ENCODE data around the gene OLFM1. TPM values are rescaled to one million over a fixed set of nuclear protein-coding genes. Genes with fewer than 3 reads are reported as not detected.

Gene OLFM1
- total RNA-seq, 2 experiments from 2014 or later: not detected

GRCh38 chr9:135088979-135089847 is 1.7 kb downstream of the OLFM1 start:
- CTCF ChIA-PET: no interaction called here
- H3K27me3 Mint-ChIP-seq (ENCODE audit: low read depth): peaks cover 36% of the 10 kb centered on the region
- no peak overlapping the region for H3K27ac Mint-ChIP-seq
- no peak overlapping the region for H3K4me3 Mint-ChIP-seq
- no peaks in the 10 kb centered on the region for H3K36me3 Mint-ChIP-seq (ENCODE audit: low read depth)
- H3K9me3 Mint-ChIP-seq (ENCODE audit: insufficient read depth): no peaks in the 10 kb centered on the region
- ATAC-seq: no peak
- no peak for DNase-seq
- peaks cover 3% of the 10 kb centered on the region for H3K4me1 Mint-ChIP-seq (ENCODE audit: low read depth)
- POLR2A ChIA-PET: no interaction called here

- CTCF ChIA-PET: no interaction called here
- H3K4me3 Mint-ChIP-seq: no peak overlapping the region
- peaks cover 3% of the 10 kb centered on the region for H3K4me1 Mint-ChIP-seq (ENCODE audit: low read depth)
- DNase-seq (no peak), ATAC-seq (no peak)
- H3K9me3 Mint-ChIP-seq (ENCODE audit: insufficient read depth): no peaks in the 10 kb centered on the region
- POLR2A ChIA-PET: no interaction called here
- peaks cover 37% of the 10 kb centered on the region for H3K27me3 Mint-ChIP-seq (ENCODE audit: low read depth)
- no peak overlapping the region for H3K27ac Mint-ChIP-seq
- H3K36me3 Mint-ChIP-seq (ENCODE audit: low read depth): no peaks in the 10 kb centered on the region
These were observed 2.6 kb downstream of the OLFM1 start for GRCh38 chr9:135090081-135090480.

DNA sequence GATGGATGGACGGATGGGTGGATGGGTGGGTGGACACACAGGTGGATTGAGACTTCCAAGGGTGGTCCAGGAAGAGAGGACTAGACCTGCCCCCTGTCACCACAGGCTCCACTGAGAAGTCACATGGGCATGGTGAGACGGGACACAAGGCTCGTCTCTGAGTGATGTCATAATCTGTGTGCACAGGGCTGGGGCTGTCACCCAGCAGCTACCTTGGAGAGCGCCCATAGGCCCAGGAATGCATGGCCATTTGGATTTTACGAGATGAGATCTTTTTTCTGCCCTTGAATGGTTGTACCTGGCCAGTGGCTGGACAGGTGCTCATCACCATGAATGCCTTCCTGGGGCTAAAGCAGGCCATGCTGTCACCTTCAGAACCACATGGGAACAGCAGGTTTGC is 3.1 kb downstream of the OLFM1 start:
- peaks cover 34% of the 10 kb centered on the region for H3K27me3 Mint-ChIP-seq (ENCODE audit: low read depth)
- no peaks in the 10 kb centered on the region for H3K36me3 Mint-ChIP-seq (ENCODE audit: low read depth)
- CTCF ChIA-PET: no interaction called here
- peaks cover 3% of the 10 kb centered on the region for H3K4me1 Mint-ChIP-seq (ENCODE audit: low read depth)
- H3K27ac Mint-ChIP-seq: no peak overlapping the region
- no peak overlapping the region for H3K4me3 Mint-ChIP-seq
- DNase-seq: no peak
- POLR2A ChIA-PET: no interaction called here
- H3K9me3 Mint-ChIP-seq (ENCODE audit: insufficient read depth): no peaks in the 10 kb centered on the region
- no peak for ATAC-seq

GRCh38 chr9:135091545-135091944 is 4.1 kb downstream of the OLFM1 start:
- Mint-ChIP-seq H3K4me3 (no peak overlapping the region), H3K4me1 (ENCODE audit: low read depth) (no peaks in the 10 kb centered on the region), H3K27ac (no peak overlapping the region), H3K36me3 (ENCODE audit: low read depth) (no peaks in the 10 kb centered on the region), H3K9me3 (ENCODE audit: insufficient read depth) (no peaks in the 10 kb centered on the region), H3K27me3 (ENCODE audit: low read depth) (peaks cover 25% of the 10 kb centered on the region)
- ATAC-seq (no peak), DNase-seq (no peak)
- CTCF ChIA-PET: no interaction called here
- POLR2A ChIA-PET: no interaction called here

GRCh38 chr9:135093111-135093510 is 5.6 kb downstream of the OLFM1 start:
- CTCF ChIA-PET: interaction anchor here (0.6 kb wide), 1 partner anchor 328 kb away, joined by 3 read pairs; no protein-coding TSS in a partner anchor

GRCh38 chr9:135093911-135094584 is 6.6 kb downstream of the OLFM1 start:
- no peaks in the 10 kb centered on the region for H3K36me3 Mint-ChIP-seq (ENCODE audit: low read depth)
- H3K4me1 Mint-ChIP-seq (ENCODE audit: low read depth): no peaks in the 10 kb centered on the region
- no peak overlapping the region for H3K4me3 Mint-ChIP-seq
- CTCF ChIA-PET: interaction anchor here (0.6 kb wide), 1 partner anchor 327 kb away, joined by 3 read pairs; no protein-coding TSS in a partner anchor
- POLR2A ChIA-PET: no interaction called here
- no peak for ATAC-seq
- DNase-seq: no peak
- peaks cover 26% of the 10 kb centered on the region for H3K27me3 Mint-ChIP-seq (ENCODE audit: low read depth)
- no peaks in the 10 kb centered on the region for H3K9me3 Mint-ChIP-seq (ENCODE audit: insufficient read depth)
- H3K27ac Mint-ChIP-seq: no peak overlapping the region

More at GRCh38 chr9:135093111-135093510, 5.6 kb downstream of the OLFM1 start:
- H3K9me3 Mint-ChIP-seq (ENCODE audit: insufficient read depth): no peaks in the 10 kb centered on the region
- peaks cover 24% of the 10 kb centered on the region for H3K27me3 Mint-ChIP-seq (ENCODE audit: low read depth)
- no peak overlapping the region for H3K27ac Mint-ChIP-seq
- POLR2A ChIA-PET: no interaction called here
- H3K4me3 Mint-ChIP-seq: no peak overlapping the region
- no peak for ATAC-seq
- H3K36me3 Mint-ChIP-seq (ENCODE audit: low read depth): no peaks in the 10 kb centered on the region
- no peak for DNase-seq
- no peaks in the 10 kb centered on the region for H3K4me1 Mint-ChIP-seq (ENCODE audit: low read depth)

DNA sequence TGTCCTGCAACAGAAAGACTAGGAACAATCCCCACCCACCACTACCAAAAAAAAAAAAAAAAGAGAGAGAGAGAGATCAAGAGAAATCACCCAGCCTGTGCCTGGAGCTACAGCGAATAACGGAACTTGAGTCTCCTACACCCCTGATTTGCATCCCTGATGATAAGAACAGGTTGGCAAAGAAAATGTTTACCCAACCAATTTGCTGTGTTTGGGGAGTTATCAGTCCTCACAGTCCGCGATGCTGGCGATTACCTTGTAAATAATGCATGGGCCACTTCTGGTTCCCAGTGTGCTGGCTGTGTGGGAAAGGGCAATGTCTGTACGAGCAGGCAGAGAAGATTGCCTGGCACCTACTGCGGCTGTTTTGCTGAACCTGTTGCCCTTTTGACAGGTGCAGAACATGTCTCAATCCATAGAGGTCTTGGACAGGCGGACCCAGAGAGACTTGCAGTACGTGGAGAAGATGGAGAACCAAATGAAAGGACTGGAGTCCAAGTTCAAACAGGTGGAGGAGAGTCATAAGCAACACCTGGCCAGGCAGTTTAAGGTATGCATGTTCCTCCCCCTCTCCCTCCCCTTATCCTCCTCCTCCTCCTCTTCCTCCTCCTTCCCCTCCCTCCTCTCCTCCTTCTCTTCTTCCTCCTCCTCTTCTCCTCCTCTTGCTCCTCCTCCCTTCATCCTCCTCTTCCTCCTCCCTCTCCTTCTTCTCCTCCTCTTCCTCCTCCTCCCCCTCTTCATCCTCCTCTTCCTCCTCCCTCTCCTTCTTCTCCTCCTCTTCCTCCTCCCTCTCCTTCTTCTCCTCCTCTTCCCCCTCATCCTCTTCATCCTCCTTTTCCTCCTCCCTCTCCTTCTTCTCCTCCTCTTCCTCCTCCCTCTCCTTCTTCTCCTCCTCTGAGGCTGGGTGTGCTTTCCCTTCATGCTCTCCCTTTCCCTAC is 8.3 kb downstream of the OLFM1 start:
- Mint-ChIP-seq H3K27me3 (ENCODE audit: low read depth) (peaks cover 14% of the 10 kb centered on the region), H3K4me3 (no peak overlapping the region), H3K27ac (no peak overlapping the region), H3K36me3 (ENCODE audit: low read depth) (no peaks in the 10 kb centered on the region), H3K9me3 (ENCODE audit: insufficient read depth) (no peaks in the 10 kb centered on the region), H3K4me1 (ENCODE audit: low read depth) (no peaks in the 10 kb centered on the region)
- POLR2A ChIA-PET: no interaction called here
- no peak for ATAC-seq
- CTCF ChIA-PET: no interaction called here
- DNase-seq: no peak

- no peaks in the 10 kb centered on the region for H3K36me3 Mint-ChIP-seq (ENCODE audit: low read depth)
- H3K4me3 Mint-ChIP-seq: no peak overlapping the region
- ChIA-PET POLR2A (no interaction called here), CTCF (no interaction called here)
- H3K27me3 Mint-ChIP-seq (ENCODE audit: low read depth): peaks cover 12% of the 10 kb centered on the region
- ATAC-seq (no peak), DNase-seq (no peak)
- no peak overlapping the region for H3K27ac Mint-ChIP-seq
- H3K9me3 Mint-ChIP-seq (ENCODE audit: insufficient read depth): no peaks in the 10 kb centered on the region
- H3K4me1 Mint-ChIP-seq (ENCODE audit: low read depth): no peaks in the 10 kb centered on the region
These were observed 9.0 kb downstream of the OLFM1 start for GRCh38 chr9:135096408-135096895.

- H3K27ac Mint-ChIP-seq: no peak overlapping the region
- no peak overlapping the region for H3K4me3 Mint-ChIP-seq
- ATAC-seq: peak; percentile 44
- H3K27me3 Mint-ChIP-seq (ENCODE audit: low read depth): peaks cover 10% of the 10 kb centered on the region
- no peaks in the 10 kb centered on the region for H3K9me3 Mint-ChIP-seq (ENCODE audit: insufficient read depth)
- DNase-seq: peak; percentile 42
- no peaks in the 10 kb centered on the region for H3K4me1 Mint-ChIP-seq (ENCODE audit: low read depth)
- CTCF ChIA-PET: interaction anchor here (1.1 kb wide), 1 partner anchor 314 kb away, joined by 3 read pairs; no protein-coding TSS in a partner anchor
- H3K36me3 Mint-ChIP-seq (ENCODE audit: low read depth): no peaks in the 10 kb centered on the region
- POLR2A ChIA-PET: no interaction called here
These were observed 11.1 kb downstream of the OLFM1 start for GRCh38 chr9:135098400-135099105.

DNA sequence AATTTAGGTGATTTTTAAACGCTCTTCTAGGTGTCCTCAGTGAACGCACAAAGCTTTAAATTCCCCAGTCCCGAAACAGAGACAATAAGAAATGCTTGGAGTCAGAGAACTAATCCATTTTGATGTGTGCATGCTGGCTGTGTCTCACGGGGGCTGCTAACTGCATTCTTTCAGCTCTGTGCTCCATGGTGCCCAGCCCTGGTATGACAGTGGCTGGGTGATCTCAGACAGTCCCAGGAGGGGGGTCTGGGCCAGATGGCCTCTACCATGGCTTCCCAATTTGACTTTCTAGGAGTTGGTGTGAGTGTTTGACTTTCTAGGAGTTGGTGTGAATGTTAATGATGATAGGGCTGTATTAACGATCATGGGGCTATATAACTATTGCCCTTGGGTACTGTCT is 12.1 kb downstream of the OLFM1 start:
- no peaks in the 10 kb centered on the region for H3K9me3 Mint-ChIP-seq (ENCODE audit: insufficient read depth)
- ATAC-seq: no peak
- DNase-seq: no peak
- no peaks in the 10 kb centered on the region for H3K4me1 Mint-ChIP-seq (ENCODE audit: low read depth)
- no peaks in the 10 kb centered on the region for H3K36me3 Mint-ChIP-seq (ENCODE audit: low read depth)
- POLR2A ChIA-PET: no interaction called here
- H3K27ac Mint-ChIP-seq: no peak overlapping the region
- H3K4me3 Mint-ChIP-seq: no peak overlapping the region
- CTCF ChIA-PET: no interaction called here
- H3K27me3 Mint-ChIP-seq (ENCODE audit: low read depth): peaks cover 9% of the 10 kb centered on the region

DNA sequence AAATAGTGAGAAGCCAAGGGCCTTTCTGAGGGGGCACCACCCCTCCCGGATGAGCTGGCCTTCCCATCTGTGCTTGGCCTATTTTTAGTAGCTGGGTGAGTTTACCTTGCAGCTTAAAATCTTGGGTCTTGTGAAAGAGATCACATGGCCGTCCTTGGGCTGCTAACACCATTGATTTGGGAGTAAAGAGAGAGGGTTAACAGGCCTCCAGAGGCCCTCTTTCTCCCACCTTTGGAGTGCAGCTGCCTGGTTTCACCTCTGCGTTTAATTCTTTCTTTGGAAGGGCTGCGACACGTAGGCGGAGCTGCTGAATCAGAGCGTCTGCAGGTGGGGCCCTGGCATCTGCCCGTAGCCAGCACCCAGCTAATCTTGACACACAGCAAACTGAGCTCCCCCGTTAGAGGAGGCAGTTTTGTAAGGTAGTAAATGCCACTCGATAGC is 12.8 kb downstream of the OLFM1 start:
- no peaks in the 10 kb centered on the region for H3K9me3 Mint-ChIP-seq (ENCODE audit: insufficient read depth)
- CTCF ChIA-PET: no interaction called here

More for the DNA sequence above, 12.8 kb downstream of the OLFM1 start:
- Mint-ChIP-seq H3K27me3 (ENCODE audit: low read depth) (peaks cover 9% of the 10 kb centered on the region), H3K4me1 (ENCODE audit: low read depth) (no peaks in the 10 kb centered on the region), H3K27ac (no peak overlapping the region), H3K4me3 (no peak overlapping the region), H3K36me3 (ENCODE audit: low read depth) (no peaks in the 10 kb centered on the region)
- POLR2A ChIA-PET: no interaction called here
- DNase-seq (no peak), ATAC-seq (no peak)

Data from activated CD8-positive, alpha-beta T cell treated with anti-CD3 and anti-CD28 coated beads, Interleukin-2, amount 10 ng/mL, durations not matched to agents 7 days and 5 days (primary cell).